SU-DHL-6 (cell line): ENCODE data around the gene ERH.

Source experiments
- H2AFZ ChIP-seq: fragments of 200-600 bp; sonication (generic); 2 replicates; pipeline ENCODE4 v1.6.1; 2014; ENCODE audit warnings: low read depth, mild to moderate bottlenecking, moderate library complexity, mixed read lengths, antibody characterized with exemption, low read length; ENCODE audit not compliant: severe bottlenecking
- H3F3A ChIP-seq: fragments of 200-600 bp; shearing (Covaris generic); 2 replicates; pipeline ENCODE4 v1.6.0; 2016; ENCODE audit warnings: antibody characterized with exemption, mild to moderate bottlenecking; ENCODE audit not compliant: insufficient read depth
- H3K27ac ChIP-seq: fragments of 200-600 bp; sonication (generic); 2 replicates; pipeline ENCODE4 v1.5.1; 2016; ENCODE audit warnings: low read depth, mild to moderate bottlenecking, low read length, moderate library complexity, mixed read lengths
- H3K27me3 ChIP-seq: fragments of 200-600 bp; sonication (generic), shearing (Covaris generic); 2 replicates; pipeline ENCODE4 v1.6.0; 2014; ENCODE audit warnings: mild to moderate bottlenecking, low read length
- H3K36me3 ChIP-seq: fragments of 200-600 bp; sonication (generic); 2 replicates; pipeline ENCODE4 v1.6.1; 2014; ENCODE audit warnings: mild to moderate bottlenecking, low read length, mixed read lengths
- H3K4me2 ChIP-seq: fragments of 300-600, 200-600 bp; shearing (Covaris generic), sonication (generic); 2 replicates; pipeline ENCODE4 v1.6.0; 2014; ENCODE audit warnings: low read length, low read depth, mild to moderate bottlenecking; ENCODE audit not compliant: poor library complexity, severe bottlenecking
- H3K4me3 ChIP-seq: fragments of 200-600 bp; sonication (generic); 2 replicates; pipeline ENCODE4 v1.5.1; 2014; ENCODE audit warnings: antibody characterized with exemption, low read length, mild to moderate bottlenecking, mixed read lengths; ENCODE audit not compliant: insufficient read depth, poor library complexity, severe bottlenecking
- H3K79me2 ChIP-seq: fragments of 200-600 bp; sonication (generic); 2 replicates; pipeline ENCODE4 v1.6.1; 2014; ENCODE audit warnings: mild to moderate bottlenecking, low read length, moderate library complexity; ENCODE audit not compliant: insufficient read depth
- H3K9ac ChIP-seq: fragments of 200-600 bp; sonication (generic); 2 replicates; pipeline ENCODE4 v1.7.0; 2014; ENCODE audit warnings: mild to moderate bottlenecking, low read length
- H3K9me2 ChIP-seq: fragments of 200-600 bp; sonication (generic); replicated peaks from 2 replicates; pipeline ENCODE4 v1.6.1; 2014; ENCODE audit warnings: low read length; ENCODE audit not compliant: insufficient read depth
- H3K9me3 ChIP-seq: fragments of 200-600 bp; sonication (generic); 2 replicates; pipeline ENCODE4 v1.6.1; 2014; ENCODE audit warnings: low read length, mixed read lengths; ENCODE audit not compliant: insufficient read depth
- H4K20me1 ChIP-seq: fragments of 200-600 bp; sonication (generic); 2 replicates; pipeline ENCODE4 v1.6.1; 2014; ENCODE audit warnings: low read depth, mild to moderate bottlenecking, antibody characterized with exemption, low read length, moderate library complexity, mixed read lengths
- CTCF ChIP-seq: fragments of 200-600 bp; sonication (generic); IDR thresholded peaks from one replicate; pipeline ENCODE4 v1.5.1; 2017; ENCODE audit warnings: antibody characterized with exemption, mild to moderate bottlenecking, low read length, moderate library complexity; ENCODE audit not compliant: insufficient read depth, poor library complexity, severe bottlenecking
- EZH2phosphoT487 ChIP-seq: fragments of 200-600 bp; sonication (generic), shearing (Covaris generic); conservative IDR thresholded peaks from 2 replicates; pipeline ENCODE4 v1.6.1; 2018; ENCODE audit warnings: mild to moderate bottlenecking, antibody characterized with exemption, low read length, moderate library complexity, mixed read lengths

The ERH gene

GRCh38 chr14:69334576-69334975 is 63.5 kb downstream of the ERH start:
- Histone ChIP-seq H3K9me3 (no peaks in the 10 kb centered on the region), H3K9me2 (no peaks in the 10 kb centered on the region), H3K79me2 (no peaks in the 10 kb centered on the region), H3F3A (no peaks in the 10 kb centered on the region), H3K4me3 (no peak overlapping the region), H3K4me2 (no peak overlapping the region), H3K27ac (no peak overlapping the region), H3K27me3 (no peaks in the 10 kb centered on the region), H2AFZ (no peak overlapping the region), H4K20me1 (no peaks in the 10 kb centered on the region), H3K36me3 (no peaks in the 10 kb centered on the region), H3K9ac (no peak overlapping the region)
- TF ChIP-seq EZH2phosphoT487 (no peak), CTCF (no peak)

- no peaks in the 10 kb centered on the region for H3K36me3 ChIP-seq
- no peak overlapping the region for H3K4me3 ChIP-seq
- H3K9ac ChIP-seq = no peak overlapping the region
- no peak overlapping the region for H2AFZ ChIP-seq
- H3K27ac ChIP-seq = no peak overlapping the region
- no peaks in the 10 kb centered on the region for H3F3A ChIP-seq
- TF ChIP-seq CTCF (no peak), EZH2phosphoT487 (no peak)
- no peak overlapping the region for H3K4me2 ChIP-seq
- no peaks in the 10 kb centered on the region for H3K27me3 ChIP-seq
- H3K9me2 ChIP-seq = no peaks in the 10 kb centered on the region
- H3K9me3 ChIP-seq = no peaks in the 10 kb centered on the region
- H3K79me2 ChIP-seq = no peaks in the 10 kb centered on the region
- H4K20me1 ChIP-seq = no peaks in the 10 kb centered on the region
Observed at GRCh38 chr14:69333791-69334337, 64.2 kb downstream of the ERH start.

GRCh38 chr14:69332782-69333395 is 65.2 kb downstream of the ERH start:
- no peak overlapping the region for H2AFZ ChIP-seq
- no peaks in the 10 kb centered on the region for H3K9me2 ChIP-seq
- no peaks in the 10 kb centered on the region for H3K36me3 ChIP-seq
- no peaks in the 10 kb centered on the region for H3K9me3 ChIP-seq
- no peak overlapping the region for H3K4me3 ChIP-seq
- H3K4me2 ChIP-seq = no peak overlapping the region
- no peak overlapping the region for H3K27ac ChIP-seq
- H3F3A ChIP-seq = no peaks in the 10 kb centered on the region
- no peaks in the 10 kb centered on the region for H4K20me1 ChIP-seq
- H3K27me3 ChIP-seq = no peaks in the 10 kb centered on the region
- H3K9ac ChIP-seq = no peak overlapping the region
- TF ChIP-seq EZH2phosphoT487 (no peak), CTCF (no peak)
- H3K79me2 ChIP-seq = no peaks in the 10 kb centered on the region
